LNCaP clone FGC (cell line): ENCODE data around the gene STIM2.

ENCODE experiments used
- DNase-seq: peaks from one replicate; pipeline ENCODE4 v3.0.0-alpha.2; 2011; ENCODE audit warnings: low read depth
- H3K4me3 ChIP-seq: 2 replicates; pipeline ENCODE4 v1.5.1; 2011; ENCODE audit warnings: mild to moderate bottlenecking, low read depth, low read length, control low read depth
- CTCF ChIP-seq: IDR thresholded peaks from 2 replicates; pipeline ENCODE4 v1.5.1; 2012; ENCODE audit warnings: mild to moderate bottlenecking; ENCODE audit not compliant: control insufficient read depth, insufficient read depth; ENCODE audit errors: extremely low read depth

The STIM2 gene

GRCh38 chr4:26854701-26855100 is 5.9 kb upstream of the STIM2 start:
- no peak for TF ChIP-seq CTCF
- H3K4me3 ChIP-seq: no peak overlapping the region
- no peak for DNase-seq

GRCh38 chr4:26856906-26857277 is 3.7 kb upstream of the STIM2 start:
- no peak for DNase-seq
- peak overlapping the region; percentile 81 for H3K4me3 ChIP-seq
- TF ChIP-seq CTCF: no peak

GRCh38 chr4:26857278-26858034 is 3.2 kb upstream of the STIM2 start:
- peak; percentile 63 for DNase-seq
- 0 out of 2 replicates have a peak, but pooled peaks have one; percentile 10 for TF ChIP-seq CTCF
- peak overlapping the region; percentile 81 for H3K4me3 ChIP-seq

GRCh38 chr4:26858035-26858918 is 2.4 kb upstream of the STIM2 start:
- H3K4me3 ChIP-seq: peak overlapping the region; percentile 81
- no peak for DNase-seq
- TF ChIP-seq CTCF: no peak

GRCh38 chr4:26858947-26859401 is 1.7 kb upstream of the STIM2 start:
- H3K4me3 ChIP-seq: peak overlapping the region; percentile 81
- TF ChIP-seq CTCF: no peak
- no peak for DNase-seq

- peak overlapping the region; percentile 81 for H3K4me3 ChIP-seq
- no peak for DNase-seq
- TF ChIP-seq CTCF: no peak
Observed at GRCh38 chr4:26859762-26860156, 882 bp upstream of the STIM2 start.
